ENCODE measurements around the gene DPH5.

GRCh38 chr1:100988121-100988520 lies 37.5 kb downstream of the DPH5 start:
- TF ChIP-seq, protein P1, sequence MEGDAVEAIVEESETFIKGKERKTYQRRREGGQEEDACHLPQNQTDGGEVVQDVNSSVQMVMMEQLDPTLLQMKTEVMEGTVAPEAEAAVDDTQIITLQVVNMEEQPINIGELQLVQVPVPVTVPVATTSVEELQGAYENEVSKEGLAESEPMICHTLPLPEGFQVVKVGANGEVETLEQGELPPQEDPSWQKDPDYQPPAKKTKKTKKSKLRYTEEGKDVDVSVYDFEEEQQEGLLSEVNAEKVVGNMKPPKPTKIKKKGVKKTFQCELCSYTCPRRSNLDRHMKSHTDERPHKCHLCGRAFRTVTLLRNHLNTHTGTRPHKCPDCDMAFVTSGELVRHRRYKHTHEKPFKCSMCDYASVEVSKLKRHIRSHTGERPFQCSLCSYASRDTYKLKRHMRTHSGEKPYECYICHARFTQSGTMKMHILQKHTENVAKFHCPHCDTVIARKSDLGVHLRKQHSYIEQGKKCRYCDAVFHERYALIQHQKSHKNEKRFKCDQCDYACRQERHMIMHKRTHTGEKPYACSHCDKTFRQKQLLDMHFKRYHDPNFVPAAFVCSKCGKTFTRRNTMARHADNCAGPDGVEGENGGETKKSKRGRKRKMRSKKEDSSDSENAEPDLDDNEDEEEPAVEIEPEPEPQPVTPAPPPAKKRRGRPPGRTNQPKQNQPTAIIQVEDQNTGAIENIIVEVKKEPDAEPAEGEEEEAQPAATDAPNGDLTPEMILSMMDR (conservative IDR thresholded peaks at IDR 0.05; ENCODE audit: low read length) = no peak
- TF ChIP-seq EZH2phosphoT487 (IDR thresholded peaks at IDR 0.05; ENCODE audit: borderline replicate concordance, low read depth, low read length) = no peak

Measured in OCI-LY7 (cell line).